ENCODE results near the gene KLHDC7B.
A peak's percentile ranks its signal among the peaks of the same experiment; 100 is the strongest.
"Not testable (repeated sequence)": the region's sequence is repeated elsewhere in the genome, so short reads cannot be mapped to it uniquely, and the experiment has no call there.

KLHDC7B gene

DNA sequence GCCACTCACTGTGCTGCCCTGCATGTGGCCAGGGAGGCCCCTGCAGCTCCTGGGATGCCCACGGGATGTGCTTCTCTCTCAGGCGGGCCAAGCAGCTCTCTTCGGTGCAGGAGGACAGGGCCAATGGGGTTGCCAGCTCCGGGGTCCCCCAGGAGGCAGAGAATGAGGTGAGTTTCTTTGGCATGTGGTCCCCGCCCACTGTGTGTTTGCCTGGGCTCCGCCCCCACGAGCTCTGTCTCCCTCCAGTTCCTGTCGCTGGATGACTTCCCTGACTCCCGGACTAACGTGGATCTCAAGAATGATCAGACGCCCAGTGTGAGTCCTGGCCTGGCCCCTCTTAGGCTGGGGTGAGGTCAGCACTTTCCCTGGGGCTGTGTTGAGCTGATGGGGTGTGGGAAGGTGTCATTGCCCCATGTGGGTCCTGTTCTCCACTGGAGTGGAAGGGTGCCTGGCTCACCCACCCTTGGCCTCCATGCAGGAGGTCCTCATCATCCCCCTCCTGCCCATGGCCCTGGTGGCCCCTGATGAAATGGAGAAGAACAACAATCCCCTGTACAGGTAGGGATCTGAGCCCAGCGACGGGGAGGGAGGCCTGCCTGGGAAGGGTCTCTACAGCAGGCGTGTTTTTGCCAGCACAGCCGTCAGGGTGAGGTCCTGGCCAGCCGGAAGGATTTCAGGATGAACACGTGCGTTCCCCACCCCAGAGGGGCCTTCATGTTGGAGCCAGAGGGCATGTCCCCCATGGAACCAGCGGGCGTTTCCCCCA, 28.0 kb upstream of the KLHDC7B start:
- no peak for DNase-seq

DNA sequence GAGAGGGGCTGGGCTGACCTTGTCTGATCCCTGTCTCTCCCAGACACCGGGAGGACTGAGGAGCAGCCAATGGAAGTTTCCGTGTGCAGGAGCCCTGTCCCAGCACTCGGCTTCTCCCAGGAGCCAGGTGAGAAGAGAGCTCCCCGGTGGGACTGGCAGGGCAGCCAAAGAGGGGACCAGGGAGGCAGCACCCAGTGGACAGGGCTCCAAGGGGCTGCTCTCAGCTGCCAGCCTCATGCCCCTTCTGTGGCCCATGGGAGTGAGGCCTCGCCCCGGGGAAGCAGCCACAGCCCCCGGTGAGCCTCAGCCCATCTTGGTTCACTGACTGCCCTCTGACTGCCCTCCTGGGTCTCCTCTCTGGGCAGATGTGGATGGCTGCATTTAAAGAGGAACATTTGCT, 27.1 kb upstream of the KLHDC7B start:
- no peak for DNase-seq

DNA sequence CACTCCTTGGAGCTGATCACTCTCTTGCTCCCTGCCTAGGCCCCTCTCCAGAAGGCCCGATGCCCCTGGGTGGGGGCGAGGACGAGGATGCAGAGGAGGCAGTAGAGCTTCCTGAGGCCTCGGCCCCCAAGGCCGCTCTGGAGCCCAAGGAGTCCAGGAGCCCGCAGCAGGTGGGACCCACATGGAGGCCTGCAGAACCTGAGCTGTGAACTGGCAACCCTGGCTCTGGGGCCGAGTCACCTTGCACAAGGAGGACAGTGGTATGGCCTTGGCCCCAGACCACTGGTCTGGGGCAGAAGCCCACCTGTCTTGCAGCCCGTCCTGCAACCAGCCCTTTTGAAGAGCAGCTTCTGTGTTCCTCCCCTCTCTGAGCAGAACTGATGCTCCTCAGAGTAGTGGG, 26.5 kb upstream of the KLHDC7B start:
- DNase-seq = no peak

GRCh38 chr22:50520184-50520583, 25.5 kb upstream of the KLHDC7B start:
- DNase-seq = not testable (repeated sequence)

DNA sequence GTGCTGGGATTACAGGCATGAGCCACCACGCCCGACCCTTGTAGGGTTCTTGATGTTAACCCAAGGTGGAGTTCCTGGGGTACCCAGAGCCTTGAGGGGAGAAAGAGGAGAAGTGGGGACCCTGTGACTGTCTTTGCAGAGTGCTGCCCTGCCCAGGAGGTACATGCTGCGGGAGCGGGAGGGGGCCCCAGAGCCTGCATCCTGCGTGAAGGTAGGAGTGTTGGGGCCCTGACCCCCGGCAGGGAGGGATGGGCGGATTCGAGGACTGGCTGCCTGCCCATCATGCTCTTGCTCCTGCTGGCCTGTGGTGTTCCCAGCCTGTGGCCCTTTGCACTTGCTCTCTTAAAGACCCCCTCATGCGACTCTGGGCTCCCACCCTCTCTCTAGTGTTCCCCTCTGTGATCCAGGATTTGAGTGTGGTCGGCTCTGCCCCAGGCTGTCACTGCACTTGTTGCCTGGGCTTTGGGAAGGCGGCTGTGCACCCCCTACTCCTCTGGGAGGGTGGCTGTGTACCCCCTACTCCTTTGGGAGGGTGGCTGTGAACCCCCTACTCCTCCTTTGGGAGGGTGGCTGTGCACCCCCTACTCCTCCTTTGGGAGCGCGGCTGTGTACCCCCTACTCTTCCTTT, 24.8 kb upstream of the KLHDC7B start:
- no peak for DNase-seq

GRCh38 chr22:50521710-50522109, 24.0 kb upstream of the KLHDC7B start:
- no peak for DNase-seq

DNA sequence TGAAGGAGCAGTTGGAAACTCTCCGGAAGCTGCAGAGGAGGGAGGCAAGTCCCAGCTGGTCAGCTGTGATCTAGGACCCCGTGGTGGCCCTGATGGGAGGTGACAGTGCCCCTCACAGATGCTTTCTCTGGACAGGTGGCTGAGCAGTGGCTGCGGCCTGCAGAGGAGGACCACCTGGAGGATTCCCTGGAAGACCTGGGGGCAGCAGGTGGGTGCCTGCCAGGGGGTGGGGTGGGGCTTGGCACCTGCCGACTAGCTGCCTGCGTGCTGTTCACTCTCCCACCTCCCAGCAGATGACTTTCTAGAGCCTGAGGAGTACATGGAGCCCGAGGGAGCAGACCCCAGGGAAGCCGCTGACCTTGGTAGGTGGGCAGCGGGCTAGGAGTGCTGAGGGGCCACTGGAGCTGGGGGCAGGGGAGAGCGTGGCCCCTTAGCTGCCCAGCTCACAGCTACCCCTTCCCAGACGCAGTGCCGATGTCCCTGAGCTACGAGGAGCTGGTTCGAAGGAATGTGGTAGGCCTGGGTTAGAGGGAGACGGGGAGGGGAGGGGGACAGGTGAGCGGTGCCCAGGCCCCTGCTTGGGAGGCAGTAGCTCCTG, 23.4 kb upstream of the KLHDC7B start:
- no peak for DNase-seq

DNA sequence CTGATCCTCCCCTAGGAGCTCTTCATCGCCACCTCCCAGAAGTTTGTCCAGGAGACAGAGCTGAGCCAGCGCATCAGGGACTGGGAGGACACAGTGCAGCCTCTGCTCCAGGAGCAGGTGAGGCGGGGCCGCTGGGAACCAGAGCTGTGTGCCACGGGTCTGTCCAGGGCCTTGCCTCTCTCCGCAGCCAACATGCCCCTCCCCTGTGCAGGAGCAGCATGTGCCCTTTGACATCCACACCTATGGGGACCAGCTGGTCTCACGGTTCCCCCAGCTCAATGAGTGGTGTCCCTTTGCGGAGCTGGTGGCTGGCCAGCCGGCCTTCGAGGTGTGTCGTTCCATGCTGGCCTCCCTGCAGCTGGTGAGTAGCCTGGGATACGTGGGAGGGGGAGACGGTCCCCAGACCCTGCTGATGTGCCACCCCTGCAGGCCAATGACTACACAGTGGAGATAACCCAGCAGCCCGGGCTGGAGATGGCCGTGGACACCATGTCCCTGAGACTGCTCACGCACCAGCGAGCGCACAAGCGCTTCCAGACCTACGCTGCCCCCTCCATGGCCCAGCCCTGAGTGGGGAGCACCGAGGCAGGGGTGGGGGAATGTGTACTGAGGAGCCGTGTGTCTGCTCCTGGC, 22.8 kb upstream of the KLHDC7B start:
- no peak for DNase-seq

DNA sequence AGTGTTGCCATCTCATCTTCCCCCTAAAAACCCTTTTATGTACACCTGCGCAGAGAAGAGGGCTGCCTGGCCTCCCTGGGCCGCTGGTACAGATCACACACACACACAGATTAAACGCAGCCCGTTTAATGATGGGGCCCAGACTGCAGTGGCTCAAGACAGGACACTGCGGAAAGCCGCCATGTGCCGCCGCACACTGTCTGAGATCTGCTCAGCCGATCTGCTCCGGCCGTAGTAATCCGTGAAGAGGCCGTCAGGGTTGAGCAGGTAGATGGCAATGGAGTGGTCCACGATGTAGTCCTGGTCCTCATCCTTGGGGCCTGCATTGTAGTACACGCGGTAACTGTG, 22.3 kb upstream of the KLHDC7B start:
- no peak for DNase-seq

DNA sequence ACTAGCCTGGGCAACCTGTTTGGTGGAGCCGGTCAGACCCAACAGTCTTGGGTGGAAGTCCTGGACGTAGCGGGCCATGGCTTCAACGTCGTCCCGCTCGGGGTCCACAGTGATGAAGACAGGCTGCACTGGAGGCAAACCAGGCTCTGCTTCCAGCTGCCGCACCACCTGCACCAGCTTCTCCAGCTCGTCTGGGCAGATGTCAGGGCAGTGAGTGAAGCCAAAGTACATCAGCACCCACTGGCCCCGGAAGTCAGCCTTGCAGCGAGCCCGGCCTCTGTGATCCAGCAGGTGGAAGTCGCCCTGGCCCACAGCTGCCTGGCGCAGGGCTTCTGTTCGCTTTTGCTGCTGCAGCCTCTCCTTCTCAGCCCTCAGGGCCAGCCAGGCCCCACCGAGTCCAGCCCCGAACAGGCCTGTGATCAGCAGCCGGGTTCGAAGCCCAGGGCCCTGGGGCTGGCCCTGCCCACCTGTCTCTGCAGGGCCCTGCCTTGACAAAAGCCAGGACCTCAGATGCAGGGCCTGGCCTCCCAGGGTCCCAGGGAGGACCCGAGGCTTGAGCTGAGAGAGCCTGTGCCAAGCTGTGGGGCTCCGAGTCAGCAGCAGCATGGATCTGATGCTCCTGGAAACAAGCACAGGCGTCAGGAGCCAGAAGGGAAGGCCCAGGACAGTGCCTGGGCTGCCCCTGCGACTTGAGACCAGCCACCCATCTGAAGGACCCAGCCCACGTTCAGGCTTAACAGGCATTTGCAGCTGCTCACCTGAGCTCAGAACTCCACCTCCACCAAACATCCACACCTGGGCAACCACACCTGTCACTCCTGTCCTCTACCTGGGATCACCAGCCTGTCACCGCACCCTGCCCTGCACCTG, 21.7 kb upstream of the KLHDC7B start:
- DNase-seq = no peak

GRCh38 chr22:50524676-50525103, 21.0 kb upstream of the KLHDC7B start:
- no peak for DNase-seq

DNA sequence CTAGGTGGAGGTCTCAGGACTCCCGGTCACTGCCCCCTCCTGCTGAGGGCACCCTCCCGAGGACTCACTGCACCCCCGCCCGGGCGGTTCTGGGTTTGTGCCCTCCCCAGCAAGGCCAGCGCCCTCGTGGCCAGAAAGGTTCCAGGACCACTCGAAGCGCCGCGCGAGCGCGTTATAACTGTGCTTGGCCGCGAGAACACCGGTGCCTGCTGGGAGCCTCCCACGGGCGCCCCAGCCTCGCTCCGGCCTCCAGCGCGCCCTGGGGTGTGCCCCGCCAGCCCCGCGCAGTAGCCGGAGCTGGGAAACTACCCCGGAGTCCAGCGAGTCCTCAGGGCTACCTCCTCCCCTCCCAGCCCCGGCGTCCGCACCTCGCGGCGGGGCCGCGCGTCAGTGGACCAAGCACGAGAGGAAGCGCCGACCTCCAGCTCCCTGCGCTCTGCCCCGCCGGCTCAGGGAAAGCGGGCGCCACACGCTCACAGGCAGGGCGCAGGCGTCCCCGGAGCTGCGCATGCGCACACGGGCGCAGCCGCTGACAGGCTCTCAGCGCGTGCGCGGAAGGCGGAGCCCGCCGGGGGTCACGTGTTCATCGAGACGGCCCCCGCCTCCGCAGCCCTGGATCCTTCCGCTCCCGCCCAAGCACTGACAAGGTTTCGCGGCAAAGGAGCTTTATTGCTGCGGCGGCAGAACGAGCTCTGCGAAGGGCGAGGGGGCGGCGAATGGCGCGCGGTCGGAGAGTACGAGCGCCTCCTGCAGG, 20.4 kb upstream of the KLHDC7B start, which contains the start of gene SCO2:
Gene SCO2, minus strand, starts transcription at position 495 of the 754 bp plus-strand sequence. CDS start 1,187 bp downstream, outside the sequence.
- DNase-seq = peak; percentile 75

GRCh38 chr22:50525858-50526107, 19.9 kb upstream of the KLHDC7B start:
- DNase-seq = no peak

DNA sequence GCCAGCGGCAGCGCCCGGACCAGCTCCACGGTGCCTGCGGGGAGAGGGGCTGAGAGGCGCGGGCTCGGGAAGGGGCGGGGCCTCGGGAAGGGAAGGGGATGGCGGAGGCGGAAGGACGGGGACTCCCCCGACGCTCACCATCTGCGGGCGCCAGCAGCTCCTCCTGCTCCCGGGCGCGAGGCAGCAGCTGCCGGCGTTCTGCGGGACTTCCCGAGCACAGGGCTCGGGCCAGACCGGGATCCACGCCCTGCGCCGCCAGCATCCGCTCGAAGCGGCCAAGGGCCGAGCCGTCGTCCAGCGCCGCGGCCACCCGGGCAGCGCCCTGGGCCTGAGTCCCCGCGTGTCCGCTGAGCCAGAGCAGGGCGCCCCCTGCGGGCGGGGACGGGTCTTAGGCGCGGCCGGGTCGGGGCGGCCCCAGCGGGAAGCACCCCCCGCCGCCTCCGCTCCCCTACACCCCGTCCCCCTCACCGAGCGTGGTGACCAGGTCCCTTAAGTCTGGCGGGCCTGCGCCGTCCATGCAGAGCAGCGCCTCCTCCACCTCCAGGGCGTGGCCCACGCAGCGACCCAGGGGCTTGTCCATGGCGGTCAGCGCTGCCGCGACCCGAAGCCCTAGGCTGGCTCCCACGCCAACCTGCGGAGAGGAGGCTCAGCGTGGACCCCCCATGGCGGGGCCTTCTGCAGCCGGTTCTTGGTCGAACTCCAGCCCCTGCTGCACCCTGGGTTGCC, 19.4 kb upstream of the KLHDC7B start:
- DNase-seq = peak; percentile 38

DNA sequence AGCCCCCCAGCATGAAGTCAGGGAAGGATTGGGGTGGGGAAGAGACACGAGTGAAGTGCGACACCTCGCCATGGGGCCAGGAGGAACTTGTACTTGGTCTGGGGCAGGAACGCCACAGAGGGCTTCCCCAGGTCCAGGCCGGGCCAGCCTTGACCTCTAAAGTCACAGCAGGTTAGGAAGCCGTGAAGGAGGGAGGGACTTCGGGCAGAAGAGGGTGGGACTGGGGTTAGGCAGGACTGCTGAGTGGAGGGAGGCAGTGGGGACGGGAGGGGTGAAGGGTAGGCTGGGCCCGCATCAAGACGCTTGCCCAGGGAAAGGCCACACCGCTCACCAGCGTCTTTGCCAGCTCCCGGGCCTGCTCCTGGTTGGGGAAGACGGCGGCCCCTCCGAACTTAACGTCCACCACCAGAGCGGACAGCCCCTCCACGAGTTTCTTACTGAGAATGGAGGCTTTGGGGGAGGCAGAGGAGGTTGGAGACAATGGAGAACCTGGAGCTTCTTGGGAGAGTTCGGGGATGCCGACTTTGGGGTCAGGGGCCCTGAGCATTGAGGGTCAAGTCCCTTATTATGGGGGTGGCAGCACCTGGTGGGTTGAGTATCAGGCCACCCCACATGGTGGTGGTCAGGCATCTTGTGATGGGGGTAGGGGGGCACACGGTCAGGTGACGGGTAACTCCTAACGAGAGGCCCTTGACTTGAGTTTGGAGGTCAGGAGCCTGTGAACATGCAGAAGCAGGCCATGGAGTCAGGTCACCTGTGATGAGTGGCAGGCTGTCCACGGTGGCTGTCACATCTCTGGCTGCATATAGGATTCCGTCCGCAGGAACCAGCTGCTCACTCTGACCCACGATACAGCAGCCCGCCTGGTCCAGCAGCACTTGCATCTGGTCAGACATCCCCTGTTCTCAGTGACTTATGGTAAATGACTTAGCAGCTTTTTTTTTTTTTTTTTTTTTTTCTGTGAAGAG, 18.6 kb upstream of the KLHDC7B start:
- DNase-seq = peak; percentile 35

DNA sequence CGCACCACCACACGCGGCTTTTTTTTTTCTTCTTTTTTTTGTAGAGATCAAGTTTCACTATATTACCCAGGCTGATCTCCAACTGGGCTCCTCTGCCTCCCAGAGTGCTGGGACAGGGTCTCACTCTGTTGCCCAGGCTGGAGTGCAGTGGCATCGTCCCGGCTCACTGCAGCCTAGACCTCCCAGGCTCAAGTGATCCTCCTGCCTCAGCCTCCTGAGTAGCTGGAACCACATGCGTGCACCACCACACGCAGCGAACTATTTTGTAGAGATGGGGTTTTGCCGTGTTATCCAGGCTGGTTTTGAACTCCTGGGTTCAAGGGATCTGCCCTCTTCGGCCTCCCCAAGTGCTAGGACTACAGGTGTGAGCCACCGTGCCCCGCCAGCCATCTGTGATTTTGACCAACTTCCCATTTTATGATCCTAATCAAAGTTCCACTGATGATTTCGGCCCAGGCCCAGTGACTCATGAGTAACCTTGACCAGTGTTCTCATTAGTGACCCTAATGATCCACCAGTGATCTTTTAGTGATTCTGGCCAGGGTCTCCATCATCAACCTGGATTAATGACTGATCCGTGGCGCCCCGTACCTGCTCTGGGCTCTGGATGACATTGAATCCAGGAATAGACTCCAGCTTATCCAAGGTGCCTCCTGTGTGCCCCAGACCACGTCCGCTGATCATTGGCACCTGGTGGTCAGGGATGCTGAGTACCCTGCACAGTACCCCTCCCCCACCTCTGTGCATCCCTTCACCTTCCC, 17.6 kb upstream of the KLHDC7B start:
- DNase-seq = no peak

DNA sequence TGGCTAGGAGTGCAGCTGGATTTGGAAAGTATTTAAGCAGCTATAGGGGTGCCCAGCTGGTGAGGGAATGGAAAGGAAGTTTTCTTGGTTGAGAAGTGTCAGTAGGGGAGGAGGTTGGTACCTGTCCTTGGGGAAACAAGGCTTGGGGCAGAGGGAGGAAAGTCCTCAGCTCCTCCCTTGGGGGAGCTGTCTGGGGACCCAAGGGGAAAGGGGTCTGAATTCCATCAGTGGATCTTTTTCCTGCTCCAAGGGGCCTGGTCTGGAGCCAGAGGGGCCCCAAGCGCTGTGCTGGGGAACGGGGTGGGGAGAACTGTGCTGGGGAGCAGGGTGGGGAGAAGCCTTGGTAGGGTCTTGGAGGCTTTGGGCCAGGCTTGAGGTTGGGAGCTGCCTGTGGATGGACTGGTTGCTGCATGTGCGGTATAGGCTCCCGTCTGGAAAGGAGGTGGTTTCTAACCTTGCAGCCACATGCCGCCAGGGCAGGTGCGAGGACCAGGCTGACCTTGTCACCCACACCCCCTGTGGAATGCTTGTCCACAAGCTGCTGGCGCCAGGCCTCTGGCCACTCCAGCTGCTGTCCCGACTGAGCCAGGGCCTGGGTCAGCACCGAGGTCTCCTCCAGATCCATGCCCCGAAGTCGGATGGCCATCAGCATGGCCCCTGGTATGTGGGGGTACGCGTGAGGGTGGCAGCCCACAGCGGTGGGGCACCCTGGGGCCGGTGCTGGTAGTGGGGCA, 16.9 kb upstream of the KLHDC7B start:
- no peak for DNase-seq

DNA sequence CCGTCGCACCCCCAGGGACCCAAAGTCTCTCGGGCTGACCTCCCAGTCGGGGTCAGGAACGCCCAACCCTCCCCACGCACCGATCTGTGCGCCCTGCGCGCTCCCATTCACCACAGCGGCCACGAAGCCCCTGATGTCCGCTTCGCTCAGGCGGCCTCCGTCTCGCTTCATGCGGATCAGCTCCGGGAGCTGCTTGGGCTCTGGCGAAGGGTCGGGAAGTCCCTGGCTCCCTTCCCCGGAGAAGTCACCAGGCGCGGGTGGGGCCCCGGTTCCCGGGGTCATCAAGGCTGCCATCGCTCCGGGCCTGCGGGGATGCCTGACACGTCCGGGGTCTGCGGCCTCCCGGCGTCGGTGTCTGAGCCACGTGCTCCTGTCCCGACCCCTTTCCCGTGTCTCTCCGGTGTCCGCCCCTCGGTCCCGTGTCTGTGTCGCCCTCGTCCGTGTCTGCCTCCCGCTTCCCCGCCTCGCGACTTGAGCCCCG, 16.2 kb upstream of the KLHDC7B start:
- no peak for DNase-seq
